ENCODE results near the gene UBXN11.

UBXN11 gene

DNA sequence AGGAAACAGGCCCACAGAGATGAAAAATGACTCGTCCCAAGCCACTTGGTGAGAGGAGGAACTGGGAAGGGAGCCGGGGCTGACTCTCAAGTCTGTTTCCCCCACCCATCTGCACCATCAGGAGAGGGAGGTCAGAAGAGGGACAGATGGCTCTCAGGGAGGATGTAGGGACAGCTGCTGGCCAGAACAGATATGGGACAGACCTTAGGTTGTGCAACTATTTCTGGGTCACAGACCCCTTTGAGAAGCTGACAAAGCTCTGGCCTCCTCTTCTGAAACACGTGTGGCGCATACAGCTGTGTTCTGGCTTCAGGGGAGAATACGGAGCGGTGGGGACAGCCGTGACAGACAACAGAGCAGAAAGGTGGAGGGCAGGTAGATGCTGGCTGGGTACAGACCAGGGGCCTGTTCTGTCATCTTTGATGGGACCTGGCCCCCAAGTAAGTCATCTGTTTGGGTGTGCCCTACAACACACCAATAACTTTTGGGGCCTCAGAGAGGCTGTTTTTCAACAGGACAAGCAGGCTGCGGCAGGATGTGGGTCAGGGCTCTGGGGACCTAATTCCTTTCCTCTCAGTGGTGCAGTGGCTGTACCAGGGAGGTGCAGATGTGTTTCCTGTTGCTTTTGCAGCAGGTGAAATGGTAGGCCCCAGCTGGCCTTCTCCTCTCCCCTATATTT, 19.3 kb downstream of the UBXN11 start:
- peak; percentile 51 for DNase-seq (ENCODE audit: low spot score)
- FAIRE-seq = no peak

DNA sequence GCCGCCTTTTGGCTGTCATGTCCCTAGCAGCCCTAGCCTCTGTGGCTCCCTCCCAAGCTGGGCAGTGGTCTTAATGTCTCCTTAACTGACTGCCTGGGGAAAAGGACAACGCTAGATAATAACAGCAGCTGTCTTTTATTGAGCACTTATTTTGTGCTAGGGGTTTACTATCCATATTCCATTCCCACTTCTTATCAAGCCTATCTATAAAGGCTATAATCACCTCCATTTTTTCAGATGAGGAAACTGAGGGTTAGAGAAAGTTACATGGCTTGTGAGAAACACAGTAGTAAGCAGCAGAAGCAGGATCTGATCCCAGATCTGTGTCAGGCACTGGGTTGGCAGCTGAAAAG, 20.4 kb downstream of the UBXN11 start:
- FAIRE-seq = no peak

DNA sequence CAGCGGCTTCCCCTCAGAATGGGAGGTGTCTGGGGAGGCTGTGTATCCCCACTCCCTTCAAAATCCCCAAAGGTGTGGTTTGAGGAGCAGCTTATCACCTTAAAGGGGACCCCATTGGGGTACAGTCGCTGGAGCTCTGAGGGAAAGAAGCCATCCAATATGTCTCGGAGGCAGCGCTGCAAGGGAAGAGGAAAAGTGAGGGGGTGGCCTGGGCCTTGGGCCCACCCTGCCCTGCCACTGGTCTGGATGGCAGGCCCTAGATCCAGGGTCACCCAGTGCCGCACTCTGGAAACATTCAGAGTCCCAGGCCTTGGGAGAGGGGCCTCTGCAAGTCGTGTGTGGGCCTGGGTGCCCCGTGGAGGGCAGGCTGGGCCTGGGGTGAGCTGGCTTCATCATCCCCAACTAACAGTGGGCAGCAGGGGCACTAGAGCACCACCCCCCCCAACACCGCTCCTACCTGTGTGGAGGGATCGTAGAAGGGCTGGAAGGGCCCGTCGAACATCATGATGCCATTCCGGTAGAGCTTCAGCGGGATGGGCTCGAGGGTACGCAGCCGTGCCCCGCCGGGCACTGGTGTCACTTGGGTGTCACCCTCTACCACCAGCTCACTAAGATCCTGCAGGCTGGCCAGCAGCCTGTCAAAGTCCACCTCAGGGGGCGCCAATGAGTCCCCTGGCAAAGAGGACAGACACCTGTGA, 20.9 kb downstream of the UBXN11 start:
- FAIRE-seq (no peak), DNase-seq (ENCODE audit: low spot score) (no peak)

More for the DNA sequence above, 20.4 kb downstream of the UBXN11 start:
- DNase-seq (ENCODE audit: low spot score) = no peak

DNA sequence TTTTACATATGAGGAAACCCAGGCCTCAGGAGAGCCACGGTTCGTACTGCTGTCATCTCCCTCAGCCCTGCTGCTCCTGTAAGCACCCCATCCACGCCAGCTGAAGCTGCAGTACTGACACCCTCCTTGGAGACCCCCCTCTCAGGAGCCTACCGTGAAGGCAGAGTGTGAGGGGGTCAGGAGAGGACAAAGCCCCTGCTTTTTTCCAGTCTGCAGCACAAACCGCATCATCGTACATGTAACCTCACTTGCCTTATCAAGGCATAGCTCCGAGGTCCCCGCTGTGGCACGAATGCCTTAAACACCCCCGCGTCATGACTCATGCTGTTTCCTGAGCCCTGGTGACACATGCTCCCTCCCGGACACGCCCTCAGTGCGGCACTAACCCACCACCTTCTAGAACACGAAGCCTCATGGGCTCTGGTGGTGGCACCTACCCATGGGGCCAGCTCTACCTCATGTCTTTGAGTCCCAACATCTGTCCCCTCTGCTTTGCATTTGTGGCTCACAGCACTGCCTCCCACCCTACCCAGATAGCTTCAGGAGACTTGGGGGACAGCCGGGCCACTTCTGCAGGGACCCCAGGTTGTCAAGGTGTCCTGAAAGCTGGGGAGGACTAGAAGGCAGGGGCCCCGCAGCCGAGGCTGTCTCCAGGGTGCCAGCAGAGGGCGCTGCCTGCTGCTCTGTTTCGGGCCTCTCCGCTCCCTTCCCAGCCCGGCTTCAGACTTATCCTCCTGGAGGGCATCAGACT, 21.7 kb downstream of the UBXN11 start:
- peak; percentile 93 for DNase-seq (ENCODE audit: low spot score)
- peak; percentile 83 for FAIRE-seq

DNA sequence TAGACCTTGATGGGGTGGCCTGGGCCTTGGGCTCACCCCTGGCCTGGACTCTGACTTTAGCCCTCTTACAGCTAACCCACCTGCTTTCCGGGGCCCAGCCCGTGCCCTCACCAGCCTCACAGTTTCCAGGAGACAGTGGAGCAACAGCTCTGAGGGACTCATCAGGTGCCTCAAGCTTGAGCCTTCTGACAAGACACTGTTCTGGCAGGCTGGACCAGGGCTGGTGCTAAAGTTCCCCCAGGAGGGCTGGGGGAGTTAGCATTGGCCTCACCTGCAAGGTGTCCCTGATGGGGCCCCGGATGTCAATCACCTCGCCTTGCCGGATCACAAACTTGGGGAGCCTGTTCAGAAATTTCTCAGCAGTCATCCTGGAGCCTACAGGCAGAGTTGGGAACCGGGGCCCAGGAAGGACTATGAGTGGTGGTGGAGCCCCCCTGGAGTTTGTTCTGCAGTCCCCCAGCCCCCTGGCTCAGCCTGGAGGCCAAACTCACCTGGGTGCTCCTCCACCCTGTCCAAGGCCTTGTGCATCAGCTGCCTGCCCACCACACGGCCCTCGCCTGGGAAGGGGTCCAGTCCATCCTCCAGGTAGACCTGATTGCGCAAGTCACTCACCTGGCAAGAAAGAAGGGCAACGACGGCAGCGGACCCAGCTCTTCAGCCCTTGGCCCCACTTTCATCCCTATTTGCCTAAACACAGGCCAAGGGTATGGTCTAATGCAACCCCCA, 22.4 kb downstream of the UBXN11 start:
- no peak for DNase-seq (ENCODE audit: low spot score)
- no peak for FAIRE-seq

DNA sequence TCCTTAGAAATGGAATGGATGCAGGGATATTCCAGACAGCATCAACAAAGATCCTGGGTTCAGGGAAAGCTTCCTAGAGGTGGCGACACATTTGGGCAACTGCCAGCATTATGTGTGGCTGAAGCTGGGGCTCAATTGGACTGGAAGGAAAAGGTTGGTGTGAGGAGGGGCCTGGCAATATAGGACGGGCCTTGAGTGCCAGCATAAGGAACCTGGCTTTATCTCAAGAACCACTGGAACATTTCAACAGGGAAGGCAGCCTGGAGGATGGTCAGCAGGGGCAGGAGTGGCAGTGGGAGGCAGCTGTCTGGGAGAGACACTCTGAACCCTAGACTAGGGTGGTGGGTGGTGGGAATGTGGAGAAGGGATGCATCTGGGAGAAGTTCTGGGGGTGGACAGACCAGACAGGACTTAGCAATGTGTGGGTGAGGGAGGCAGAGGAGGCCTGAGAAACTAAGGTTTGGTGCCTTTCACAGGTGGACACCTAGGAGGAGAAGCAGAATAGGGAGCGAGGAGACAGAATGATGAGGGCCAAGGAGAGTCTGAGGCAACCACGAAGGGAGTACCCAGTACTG, 23.1 kb downstream of the UBXN11 start:
- DNase-seq (ENCODE audit: low spot score) = no peak
- FAIRE-seq = no peak

DNA sequence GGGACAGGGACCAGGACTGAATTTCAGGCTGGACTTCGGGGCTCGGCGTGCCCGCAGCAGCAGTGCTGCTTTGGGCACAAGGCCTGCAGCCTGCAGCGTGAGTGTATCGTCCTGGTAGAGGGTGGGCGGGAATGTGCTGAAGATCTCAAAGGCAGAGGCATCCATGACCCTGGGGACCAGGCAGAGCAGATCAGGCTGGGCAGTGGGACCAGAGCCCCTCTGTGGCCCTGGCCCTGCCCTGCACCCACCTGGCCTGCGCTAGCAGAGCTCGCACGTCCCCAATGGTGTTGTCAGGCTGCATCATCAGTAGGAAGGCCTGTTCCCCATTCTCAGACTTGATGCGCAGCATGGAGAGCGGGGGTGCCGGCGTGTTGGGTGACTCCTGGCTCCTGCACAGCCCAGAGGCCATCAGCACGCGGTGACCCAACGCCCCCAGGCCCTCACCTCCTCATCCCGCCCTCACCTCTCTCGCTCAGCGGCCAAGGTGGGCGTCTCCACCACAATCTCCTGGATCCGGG, 24.0 kb downstream of the UBXN11 start:
- FAIRE-seq (no peak), DNase-seq (ENCODE audit: low spot score) (no peak)

DNA sequence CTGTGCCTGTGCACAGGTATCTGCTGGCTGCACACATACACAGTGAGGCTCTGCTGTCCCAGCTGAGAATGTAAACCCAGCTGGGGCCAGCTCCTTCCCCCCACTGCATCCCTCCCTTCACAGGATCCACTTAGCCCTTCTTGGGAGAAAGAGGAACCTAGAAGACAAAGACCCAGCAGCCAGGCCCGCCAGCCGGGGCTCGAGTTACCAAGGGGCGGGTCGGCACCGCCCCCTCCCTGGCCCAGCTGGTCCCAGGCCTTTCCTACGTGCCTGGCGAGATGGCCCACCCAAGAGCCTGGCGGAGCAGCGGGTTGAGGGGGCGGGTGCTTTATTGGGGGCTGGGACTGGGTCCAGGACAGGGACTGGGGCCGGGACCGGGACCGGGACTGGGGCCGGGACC, 24.5 kb downstream of the UBXN11 start:
- no peak for DNase-seq (ENCODE audit: low spot score)
- FAIRE-seq = no peak

DNA sequence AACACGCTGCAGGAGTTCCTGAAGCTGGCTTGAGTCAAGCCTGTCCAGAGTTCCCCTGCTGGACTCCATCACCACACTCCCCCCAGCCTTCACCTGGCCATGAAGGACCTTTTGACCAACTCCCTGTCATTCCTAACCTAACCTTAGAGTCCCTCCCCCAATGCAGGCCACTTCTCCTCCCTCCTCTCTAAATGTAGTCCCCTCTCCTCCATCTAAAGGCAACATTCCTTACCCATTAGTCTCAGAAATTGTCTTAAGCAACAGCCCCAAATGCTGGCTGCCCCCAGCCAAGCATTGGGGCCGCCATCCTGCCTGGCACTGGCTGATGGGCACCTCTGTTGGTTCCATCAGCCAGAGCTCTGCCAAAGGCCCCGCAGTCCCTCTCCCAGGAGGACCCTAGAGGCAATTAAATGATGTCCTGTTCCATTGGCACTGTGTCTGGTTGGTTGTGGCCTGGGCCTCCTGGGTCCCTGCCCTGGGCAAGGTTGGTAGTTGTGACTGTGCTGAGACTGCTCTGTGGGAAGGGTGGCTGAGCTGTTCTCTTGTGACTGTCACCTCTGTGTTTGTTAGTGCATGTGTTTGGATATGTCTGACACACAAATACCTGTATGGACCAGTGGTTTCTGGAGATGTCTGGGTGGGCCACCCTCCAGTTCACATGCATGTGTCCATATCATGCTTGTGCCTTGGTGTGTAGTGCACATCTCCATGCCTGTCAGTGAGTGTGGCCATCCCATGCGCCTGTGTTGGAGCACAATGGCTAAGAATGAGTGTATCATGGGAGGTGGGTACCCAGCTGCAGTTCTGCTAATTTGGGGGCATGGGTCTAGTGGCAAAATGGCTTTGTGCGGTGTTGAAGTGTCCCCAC, 25.1 kb downstream of the UBXN11 start:
- DNase-seq (ENCODE audit: low spot score) = no peak
- no peak for FAIRE-seq

DNA sequence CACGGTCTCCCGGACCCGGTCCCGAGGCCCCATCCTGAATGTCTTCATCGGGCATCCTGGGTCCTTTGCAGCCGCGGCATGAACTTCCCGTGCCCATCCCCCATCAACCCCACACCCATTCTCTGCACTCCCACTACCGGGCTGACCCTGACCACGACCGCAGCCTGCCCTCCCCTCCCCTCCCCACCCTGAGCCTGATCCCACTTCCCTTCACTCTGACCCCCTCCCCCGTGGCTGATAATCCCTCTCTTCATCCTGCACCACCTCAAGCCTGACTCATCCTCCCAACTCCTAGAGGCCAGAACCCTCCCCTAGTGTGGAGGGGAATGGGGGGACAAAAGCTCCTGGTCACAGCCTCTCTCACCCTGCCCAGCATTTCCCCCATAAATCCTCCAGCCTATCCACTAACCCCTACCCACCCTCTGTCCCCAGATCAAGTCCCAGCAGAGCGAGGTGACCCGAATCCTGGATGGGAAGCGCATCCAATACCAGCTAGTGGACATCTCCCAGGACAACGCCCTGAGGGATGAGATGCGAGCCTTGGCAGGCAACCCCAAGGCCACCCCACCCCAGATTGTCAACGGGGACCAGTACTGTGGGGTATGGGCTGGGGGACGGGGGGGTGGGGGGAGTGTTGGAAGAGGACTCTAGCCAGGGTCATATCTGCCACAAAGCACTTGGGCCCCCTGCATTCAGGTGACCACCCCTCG, 25.9 kb downstream of the UBXN11 start:
- FAIRE-seq = no peak
- peak; percentile 72 for DNase-seq (ENCODE audit: low spot score)

DNA sequence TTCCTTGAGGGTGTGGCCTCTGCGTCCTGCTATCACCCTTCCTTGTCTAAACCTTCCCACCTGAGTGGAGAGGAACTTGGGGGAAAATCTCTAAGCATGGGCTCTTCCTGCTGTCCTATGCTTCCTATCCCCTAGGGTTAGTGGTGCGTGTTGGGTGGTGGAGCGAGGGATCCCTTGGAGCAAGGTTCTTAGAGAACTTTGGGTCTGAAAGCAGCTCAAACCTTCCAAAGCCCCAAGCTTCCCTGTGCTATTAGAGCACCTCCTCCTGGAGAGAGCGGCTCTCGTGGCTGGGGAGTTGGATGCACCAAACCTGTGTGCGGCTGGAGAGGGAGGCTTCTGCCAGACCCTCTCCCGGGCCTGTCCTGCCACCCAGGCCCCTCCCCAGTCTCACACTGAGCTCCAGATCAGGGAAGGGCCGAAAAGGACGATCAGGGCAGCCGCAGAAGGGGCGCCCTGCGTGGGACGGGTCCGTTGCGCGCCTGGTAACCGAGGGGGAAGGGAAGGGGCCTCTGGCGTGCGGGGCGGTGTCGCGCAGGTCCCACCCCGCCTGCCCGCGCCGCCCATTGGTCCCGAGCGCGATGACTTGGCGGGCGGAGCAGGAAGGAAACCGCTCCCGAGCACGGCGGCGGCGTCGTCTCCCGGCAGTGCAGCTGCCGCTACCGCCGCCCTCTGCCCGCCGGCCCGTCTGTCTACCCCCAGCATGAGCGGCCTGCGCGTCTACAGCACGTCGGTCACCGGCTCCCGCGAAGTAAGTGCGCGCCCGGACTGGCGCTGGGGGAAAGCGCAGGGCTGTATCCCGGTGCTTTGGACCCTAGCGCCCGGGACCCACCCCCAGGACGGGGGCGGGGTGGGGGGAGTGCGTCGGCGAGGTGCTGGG, 26.7 kb downstream of the UBXN11 start, which contains the start of gene SH3BGRL3:
Gene SH3BGRL3, plus strand, starts transcription at position 631 of the 877 bp plus-strand sequence. Its CDS starts 70 bp downstream, at position 701.
- DNase-seq (ENCODE audit: low spot score) = peak; percentile 73
- no peak for FAIRE-seq

DNA sequence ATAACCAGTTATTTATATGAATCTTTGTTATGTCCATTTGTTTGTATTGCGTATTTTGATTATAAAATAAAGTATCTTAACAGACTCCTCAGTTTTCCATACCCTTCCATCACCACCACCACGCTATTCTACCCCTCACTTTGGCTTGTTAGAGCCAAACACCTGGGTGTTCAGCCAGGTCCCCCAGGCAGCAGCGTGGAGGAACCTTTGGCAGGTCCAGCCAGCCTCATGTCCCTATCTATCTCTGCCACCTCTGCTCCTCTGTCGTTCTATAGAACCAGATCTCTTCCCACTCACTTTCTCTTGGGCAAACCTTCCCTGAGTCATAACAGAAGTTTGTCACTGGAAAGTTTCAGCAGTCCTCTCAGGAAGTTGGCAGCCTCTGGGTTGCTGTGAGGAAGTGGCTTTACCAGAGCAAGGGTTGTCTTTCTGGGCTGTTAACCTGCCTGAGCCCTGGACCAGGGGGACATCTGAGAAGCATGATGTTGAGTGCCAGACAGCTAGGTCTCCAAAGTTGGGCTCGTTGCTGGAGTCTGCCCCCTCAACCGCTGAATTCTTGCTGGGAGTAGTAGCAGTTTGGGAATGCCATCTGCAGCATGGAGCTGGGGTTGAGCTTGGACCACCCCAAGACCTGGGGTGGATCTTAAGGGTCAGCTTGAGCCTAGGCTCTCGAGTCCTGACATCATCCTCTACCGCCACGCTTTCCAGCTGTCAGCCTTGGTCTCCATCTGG, 27.5 kb downstream of the UBXN11 start:
- no peak for FAIRE-seq

DNA sequence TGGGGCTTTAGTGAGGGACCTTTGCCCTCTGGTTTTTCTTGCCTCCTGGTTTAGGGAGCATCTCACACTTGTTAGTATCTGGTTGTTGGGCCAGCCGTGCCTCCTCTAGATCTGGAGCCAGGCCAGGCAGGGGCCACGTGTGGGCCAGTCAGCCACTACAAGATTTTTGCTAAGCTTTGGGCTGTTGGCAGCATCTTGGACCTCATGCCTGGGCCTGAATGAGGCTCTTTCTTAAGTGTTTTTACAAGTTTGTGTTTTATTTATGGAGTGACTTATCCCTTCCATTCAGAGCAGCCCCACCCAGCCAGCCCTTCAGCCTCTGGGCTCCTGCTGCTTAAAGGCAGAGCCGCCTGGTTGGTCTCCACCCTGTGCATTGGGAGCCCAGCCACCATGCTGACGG, 28.1 kb downstream of the UBXN11 start:
- DNase-seq (ENCODE audit: low spot score) (no peak), FAIRE-seq (no peak)

More for the DNA sequence above, 27.5 kb downstream of the UBXN11 start:
- peak; percentile 83 for DNase-seq (ENCODE audit: low spot score)

DNA sequence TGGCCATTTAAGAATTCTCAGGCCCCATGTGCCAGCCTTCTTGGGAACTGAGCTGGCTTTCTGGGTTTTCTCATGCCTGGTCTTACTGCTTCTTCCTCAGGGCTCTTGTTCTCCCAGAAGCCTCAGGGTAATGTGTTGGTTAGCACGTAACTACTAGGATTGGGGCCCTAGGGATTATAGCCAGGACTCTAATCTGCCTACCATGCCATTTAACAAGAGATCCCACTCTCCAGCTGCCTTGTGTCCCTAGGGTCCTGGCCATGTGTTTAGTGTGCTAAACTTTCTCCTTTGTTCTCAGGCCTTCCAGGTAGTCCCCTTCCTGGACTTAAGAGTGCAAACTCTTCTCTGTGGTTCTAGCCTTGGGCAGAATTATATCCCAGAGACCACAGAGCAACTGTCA, 28.7 kb downstream of the UBXN11 start:
- FAIRE-seq (no peak), DNase-seq (ENCODE audit: low spot score) (no peak)

DNA sequence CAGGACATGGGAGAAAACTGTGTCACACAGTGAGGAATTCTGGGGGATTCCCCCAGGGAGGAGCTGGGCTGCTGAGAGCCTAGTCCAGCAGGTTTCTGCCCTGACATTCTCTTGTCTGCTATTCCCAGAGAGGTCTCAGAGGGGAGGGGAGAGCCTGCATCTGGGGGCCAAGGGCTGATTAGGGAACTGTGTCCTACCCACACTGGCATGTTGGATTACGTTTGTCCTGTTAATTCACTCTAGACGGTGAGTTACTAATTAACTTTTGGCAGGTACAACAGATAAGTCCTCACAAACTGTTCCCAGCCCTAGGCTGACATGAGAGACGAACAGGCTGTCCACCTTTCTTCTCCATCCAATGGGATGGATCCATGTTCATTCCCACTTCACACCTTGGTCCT, 29.2 kb downstream of the UBXN11 start:
- no peak for DNase-seq (ENCODE audit: low spot score)

DNA sequence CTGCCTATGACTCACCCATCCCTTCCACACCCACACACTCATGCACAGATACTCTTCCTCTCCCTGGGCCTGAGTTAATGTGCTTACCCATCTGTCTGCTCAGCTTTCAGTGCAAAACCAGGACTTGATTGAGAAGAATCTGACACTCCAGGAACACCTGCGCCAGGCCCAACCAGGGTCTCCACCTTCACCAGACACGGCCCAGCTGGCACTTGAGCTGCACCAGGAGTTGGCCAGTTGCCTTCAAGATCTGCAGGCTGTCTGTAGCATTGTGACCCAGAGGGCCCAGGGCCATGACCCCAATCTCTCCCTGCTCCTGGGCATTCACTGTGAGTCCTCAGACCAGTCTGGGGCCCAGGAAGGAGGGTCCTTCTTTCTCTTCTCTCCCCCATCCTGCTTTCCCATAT, 30.0 kb downstream of the UBXN11 start:
- FAIRE-seq (no peak), DNase-seq (ENCODE audit: low spot score) (no peak)

More for the DNA sequence above, 29.2 kb downstream of the UBXN11 start:
- no peak for FAIRE-seq

DNA sequence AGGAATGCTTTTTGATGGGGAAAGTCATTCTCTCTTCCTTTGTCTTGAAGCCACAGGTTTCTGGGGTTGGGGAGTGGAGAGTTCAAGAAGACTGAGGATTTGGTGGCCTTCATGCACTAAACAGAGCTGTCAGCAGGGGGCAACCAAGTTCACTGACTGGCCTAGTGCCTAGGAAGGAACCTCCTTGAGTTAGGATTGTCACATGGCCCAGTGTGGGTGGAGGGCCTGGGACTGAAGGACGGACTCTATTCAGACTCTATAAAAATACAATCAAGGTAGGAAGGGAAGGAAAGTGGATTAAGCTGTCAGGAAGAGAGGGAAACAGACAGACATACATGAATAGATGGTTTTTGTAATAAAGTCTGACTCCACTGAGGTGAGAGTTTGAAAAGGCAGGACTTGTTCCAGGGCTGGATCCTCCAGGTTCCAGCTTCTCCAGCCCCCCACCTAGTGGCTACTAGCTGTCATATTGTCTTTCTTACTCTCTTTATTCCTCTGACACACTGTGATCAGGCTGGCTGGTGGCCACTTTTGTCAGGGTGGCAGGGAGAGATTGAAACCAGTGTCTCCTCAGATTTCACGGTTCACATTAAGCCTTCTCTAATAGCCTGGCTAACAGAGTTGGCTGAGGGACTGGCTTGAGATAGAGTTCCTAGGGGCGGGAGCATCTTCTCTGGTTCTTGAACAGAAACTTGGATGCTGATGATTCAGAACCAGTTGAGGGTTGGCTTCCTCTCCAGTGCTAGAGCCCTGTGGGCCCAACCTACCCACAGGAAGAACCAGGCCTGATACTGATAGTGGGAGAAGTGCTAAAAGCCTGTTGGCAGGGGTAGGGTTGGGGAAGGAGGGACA, 30.6 kb downstream of the UBXN11 start:
- peak; percentile 89 for FAIRE-seq

More for the DNA sequence above, 30.6 kb downstream of the UBXN11 start:
- peak; percentile 94 for DNase-seq (ENCODE audit: low spot score)

Data from RCC 7860 (cell line).